ENCODE data around the gene GMNC. TPM values are rescaled to one million over a fixed set of nuclear protein-coding genes. Genes with fewer than 3 reads are reported as not detected.

Gene GMNC
- polyA plus RNA-seq, 1 donor (not counting 4 experiments of a cell fraction or from before 2014, with no cell fraction given) = not detected

DNA sequence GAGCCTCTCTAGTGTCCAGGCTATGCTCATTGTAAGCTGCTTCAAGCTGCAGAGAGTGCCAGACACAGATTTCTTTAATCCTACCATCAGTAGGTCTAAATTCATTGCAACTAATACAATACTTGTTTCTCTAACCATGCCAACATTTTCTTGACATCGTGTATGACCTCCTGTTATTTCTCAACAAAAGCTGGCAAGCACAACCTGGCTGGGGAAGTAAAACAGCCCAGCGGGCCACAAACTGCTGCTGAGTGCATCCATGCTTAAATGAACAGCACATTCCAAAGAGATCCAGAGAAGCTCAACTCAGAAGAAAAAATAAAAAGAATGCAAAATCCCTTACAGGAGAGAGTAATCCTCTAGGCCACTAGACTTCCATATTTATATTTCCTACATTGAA, 36.5 kb downstream of the GMNC start:
- Histone ChIP-seq H3K9me1 (ENCODE audit: control insufficient read depth, extremely low read depth, insufficient read depth, low read length) (no peaks in the 10 kb centered on the region), H3K27ac (ENCODE audit: control insufficient read depth, insufficient read depth, low read length) (no peak overlapping the region), H4K20me1 (ENCODE audit: control insufficient read depth, extremely low read depth, insufficient read depth, low read length) (no peaks in the 10 kb centered on the region), H3K36me3 (ENCODE audit: control insufficient read depth in 2 of 2, extremely low read depth in 1 of 2, insufficient read depth in 2 of 2, low read length in 2 of 2) (no peaks in the 10 kb centered on the region), H3K79me2 (ENCODE audit: control insufficient read depth, insufficient read depth, low read length) (no peaks in the 10 kb centered on the region), H2AFZ (ENCODE audit: control insufficient read depth, low read length) (no peak overlapping the region), H3K9ac (ENCODE audit: control insufficient read depth, extremely low read depth, insufficient read depth, low read length) (no peak overlapping the region), H3K4me1 (ENCODE audit: control insufficient read depth, extremely low read depth, insufficient read depth, low read length) (no peaks in the 10 kb centered on the region), H3K4me2 (ENCODE audit: control insufficient read depth, extremely low read depth, insufficient read depth, low read depth, low read length) (no peak overlapping the region), H3K9me3 (ENCODE audit: control insufficient read depth, low read depth, low read length) (no peaks in the 10 kb centered on the region), H3K27me3 (ENCODE audit: control insufficient read depth, extremely low read depth, insufficient read depth, low read length) (no peaks in the 10 kb centered on the region), H3K4me3 (ENCODE audit: control insufficient read depth in 2 of 3, extremely low read depth in 1 of 3, insufficient read depth in 2 of 3, low read depth in 1 of 3, low read length in 3 of 3) (no peak overlapping the region)
- dilution Hi-C loops (cut with MboI; ENCODE audit: extremely low pct_ligation_motif_present, low sequenced_read_pairs) = no loop called here
- no peak for TF ChIP-seq EZH2 (IDR thresholded peaks at IDR 0.05; ENCODE audit: low read length)
- TF ChIP-seq, protein P1, sequence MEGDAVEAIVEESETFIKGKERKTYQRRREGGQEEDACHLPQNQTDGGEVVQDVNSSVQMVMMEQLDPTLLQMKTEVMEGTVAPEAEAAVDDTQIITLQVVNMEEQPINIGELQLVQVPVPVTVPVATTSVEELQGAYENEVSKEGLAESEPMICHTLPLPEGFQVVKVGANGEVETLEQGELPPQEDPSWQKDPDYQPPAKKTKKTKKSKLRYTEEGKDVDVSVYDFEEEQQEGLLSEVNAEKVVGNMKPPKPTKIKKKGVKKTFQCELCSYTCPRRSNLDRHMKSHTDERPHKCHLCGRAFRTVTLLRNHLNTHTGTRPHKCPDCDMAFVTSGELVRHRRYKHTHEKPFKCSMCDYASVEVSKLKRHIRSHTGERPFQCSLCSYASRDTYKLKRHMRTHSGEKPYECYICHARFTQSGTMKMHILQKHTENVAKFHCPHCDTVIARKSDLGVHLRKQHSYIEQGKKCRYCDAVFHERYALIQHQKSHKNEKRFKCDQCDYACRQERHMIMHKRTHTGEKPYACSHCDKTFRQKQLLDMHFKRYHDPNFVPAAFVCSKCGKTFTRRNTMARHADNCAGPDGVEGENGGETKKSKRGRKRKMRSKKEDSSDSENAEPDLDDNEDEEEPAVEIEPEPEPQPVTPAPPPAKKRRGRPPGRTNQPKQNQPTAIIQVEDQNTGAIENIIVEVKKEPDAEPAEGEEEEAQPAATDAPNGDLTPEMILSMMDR (optimal IDR thresholded peaks at IDR 0.05 in 1 of 3, IDR thresholded peaks at IDR 0.05 in 1 of 3, conservative IDR thresholded peaks at IDR 0.05 in 1 of 3; ENCODE audit: extremely low read depth in 1 of 3, insufficient read depth in 2 of 3, low read length in 3 of 3) = no peak
- FAIRE-seq (no peak), DNase-seq (ENCODE audit: low read depth, low spot score) (no peak)

DNA sequence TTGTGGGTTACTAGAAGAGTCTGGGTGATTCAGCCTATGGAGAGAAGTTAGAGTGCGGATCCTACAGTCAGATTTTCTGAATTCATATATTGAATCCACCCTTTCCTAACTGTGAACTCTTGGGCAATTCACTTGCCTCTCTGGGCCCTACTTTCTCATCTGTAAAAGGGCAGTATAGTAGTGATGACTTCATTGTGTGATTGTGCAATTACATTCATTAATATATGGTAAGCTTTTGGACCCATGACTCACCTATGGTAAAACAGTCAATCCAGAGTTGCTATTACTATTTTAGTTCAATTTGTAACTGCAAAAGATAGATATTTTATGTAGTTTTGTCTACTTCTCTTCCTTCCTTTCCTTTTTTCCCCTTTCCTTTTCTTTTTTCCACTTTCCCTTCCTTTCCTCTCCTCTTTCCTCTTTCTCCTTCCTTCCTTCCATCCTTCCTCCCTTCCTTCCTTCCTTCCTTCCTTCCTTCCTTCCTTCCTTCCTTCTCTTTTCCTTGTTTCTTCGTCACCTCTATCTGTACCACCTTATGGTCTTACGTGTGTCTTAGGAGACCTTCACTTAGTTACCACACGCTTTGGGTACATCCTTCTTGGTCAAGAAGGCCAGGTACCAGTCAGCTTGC, 37.0 kb downstream of the GMNC start:
- DNase-seq (ENCODE audit: low read depth, low spot score) = no peak
- no peak overlapping the region for H3K27ac ChIP-seq (ENCODE audit: control insufficient read depth, insufficient read depth, low read length)

More for the DNA sequence above, 37.0 kb downstream of the GMNC start:
- Histone ChIP-seq H3K9me3 (ENCODE audit: control insufficient read depth, low read depth, low read length) (no peaks in the 10 kb centered on the region), H4K20me1 (ENCODE audit: control insufficient read depth, extremely low read depth, insufficient read depth, low read length) (no peaks in the 10 kb centered on the region), H3K4me2 (ENCODE audit: control insufficient read depth, extremely low read depth, insufficient read depth, low read depth, low read length) (no peak overlapping the region), H3K9me1 (ENCODE audit: control insufficient read depth, extremely low read depth, insufficient read depth, low read length) (no peaks in the 10 kb centered on the region), H2AFZ (ENCODE audit: control insufficient read depth, low read length) (no peak overlapping the region), H3K4me1 (ENCODE audit: control insufficient read depth, extremely low read depth, insufficient read depth, low read length) (no peaks in the 10 kb centered on the region), H3K27me3 (ENCODE audit: control insufficient read depth, extremely low read depth, insufficient read depth, low read length) (no peaks in the 10 kb centered on the region), H3K9ac (ENCODE audit: control insufficient read depth, extremely low read depth, insufficient read depth, low read length) (no peak overlapping the region), H3K36me3 (ENCODE audit: control insufficient read depth in 2 of 2, extremely low read depth in 1 of 2, insufficient read depth in 2 of 2, low read length in 2 of 2) (no peaks in the 10 kb centered on the region), H3K4me3 (ENCODE audit: control insufficient read depth in 2 of 3, extremely low read depth in 1 of 3, insufficient read depth in 2 of 3, low read depth in 1 of 3, low read length in 3 of 3) (no peak overlapping the region), H3K79me2 (ENCODE audit: control insufficient read depth, insufficient read depth, low read length) (no peaks in the 10 kb centered on the region)
- no peak for FAIRE-seq
- dilution Hi-C loops (cut with MboI; ENCODE audit: extremely low pct_ligation_motif_present, low sequenced_read_pairs) = no loop called here
- TF ChIP-seq, protein P1 (optimal IDR thresholded peaks at IDR 0.05 in 1 of 3, IDR thresholded peaks at IDR 0.05 in 1 of 3, conservative IDR thresholded peaks at IDR 0.05 in 1 of 3; ENCODE audit: extremely low read depth in 1 of 3, insufficient read depth in 2 of 3, low read length in 3 of 3) = no peak
- TF ChIP-seq EZH2 (IDR thresholded peaks at IDR 0.05; ENCODE audit: low read length) = no peak
